H1 (cell line): Measurements from ENCODE around the gene PSMC1. TPM values are rescaled to one million over a fixed set of nuclear protein-coding genes. Genes with fewer than 3 reads are reported as not detected.

Experiments used
- CTCF ChIA-PET: fragments of 300-600 bp; sonication (Branson Sonifier 250); formaldehyde crosslinking; loops from one replicate; lab custom pipeline; 2021; ENCODE audit not compliant: partially characterized antibody; lab: Charles Lee
- POLR2A ChIA-PET: fragments of 300-600 bp; sonication (Branson Sonifier 250); formaldehyde crosslinking; loops from one replicate; lab custom pipeline; 2021; ENCODE audit warnings: inconsistent platforms; ENCODE audit not compliant: partially characterized antibody; lab: Charles Lee
- DNase-seq, 2 experiments: peaks; one replicate each; pipeline versions ENCODE4 v3.0.0 to v3.0.0-alpha.2; 2010 to 2022; ENCODE audit warnings: low spot score in 2 of 2, low read depth in 1 of 2, mixed read lengths in 1 of 2
- FAIRE-seq: peaks from 2 replicates; lab custom pipeline; 2011; peaks lifted over from hg19 to GRCh38; lab: Jason Lieb, UNC
- H2AFZ ChIP-seq: 2 replicates; pipeline ENCODE4 v1.8.1; 2012; ENCODE audit warnings: low read length, inconsistent platforms
- H2AK5ac ChIP-seq: 2 replicates; pipeline ENCODE4 v1.6.1; 2013; ENCODE audit warnings: low read depth, low read length
- H2BK120ac ChIP-seq: replicated peaks from 2 replicates; pipeline ENCODE3; 2013; ENCODE audit warnings: low read depth, low read length, inconsistent platforms
- H2BK12ac ChIP-seq: 2 replicates; pipeline ENCODE4 v1.6.1; 2013; ENCODE audit warnings: low read depth, low read length
- H2BK15ac ChIP-seq: 2 replicates; pipeline ENCODE4 v1.6.1; 2013; ENCODE audit warnings: low read length
- H2BK20ac ChIP-seq: 2 replicates; pipeline ENCODE4 v1.6.1; 2013; ENCODE audit warnings: low read length
- H2BK5ac ChIP-seq: 2 replicates; pipeline ENCODE4 v1.6.1; 2013; ENCODE audit warnings: low read depth, low read length
- H3K14ac ChIP-seq: 2 replicates; pipeline ENCODE4 v1.6.1; 2013; ENCODE audit warnings: inconsistent platforms; ENCODE audit not compliant: insufficient read length
- H3K18ac ChIP-seq: 2 replicates; pipeline ENCODE4 v1.6.1; 2013; ENCODE audit warnings: low read length; ENCODE audit errors: extremely low read depth
- H3K23ac ChIP-seq: 2 replicates; pipeline ENCODE4 v1.6.1; 2013; ENCODE audit warnings: inconsistent platforms; ENCODE audit not compliant: insufficient read length
- H3K23me2 ChIP-seq: 2 replicates; pipeline ENCODE4 v1.6.1; 2013; ENCODE audit warnings: low read depth, low read length
- H3K27ac ChIP-seq: 2 replicates; pipeline ENCODE4 v1.6.1; 2011; ENCODE audit warnings: low read depth, low read length, inconsistent platforms
- H3K27me3 ChIP-seq, 4 experiments: replicated peaks in 1 of 4; 1 replicate in 1 of 4; 2 replicates in 3 of 4; pipeline versions ENCODE4 v1.6.1 to v1.8.1; 2011 to 2013; ENCODE audit warnings: low read length in 3 of 4, mild to moderate bottlenecking in 3 of 4, inconsistent platforms in 2 of 4, mixed read lengths in 2 of 4, moderate library complexity in 1 of 4; ENCODE audit not compliant: control insufficient read depth in 3 of 4, insufficient read depth in 3 of 4; ENCODE audit errors: extremely low read depth in 1 of 4
- H3K36me3 ChIP-seq, 4 experiments: 2 replicates each; pipeline versions ENCODE4 v1.6.1 to v1.8.1; 2011 to 2013; ENCODE audit warnings: mild to moderate bottlenecking in 4 of 4, low read length in 3 of 4, moderate library complexity in 2 of 4, control low read depth in 1 of 4, inconsistent platforms in 1 of 4; ENCODE audit not compliant: insufficient read depth in 4 of 4, control insufficient read depth in 2 of 4
- H3K4ac ChIP-seq: replicated peaks from 2 replicates; pipeline ENCODE3; 2013; ENCODE audit warnings: low read length, low read depth, mixed read lengths, inconsistent platforms; ENCODE audit not compliant: insufficient read length
- H3K4me1 ChIP-seq, 4 experiments: replicated peaks in 1 of 4; 1 replicate in 1 of 4; 2 replicates in 3 of 4; pipeline versions ENCODE4 v1.6.1 to v1.8.1; 2011 to 2013; ENCODE audit warnings: low read length in 3 of 4, inconsistent platforms in 2 of 4, mixed read lengths in 1 of 4; ENCODE audit not compliant: insufficient read depth in 4 of 4, control insufficient read depth in 3 of 4
- H3K4me2 ChIP-seq, 2 experiments: 2 replicates each; pipeline versions ENCODE4 v1.6.1 to v1.8.1; 2011 to 2013; ENCODE audit warnings: low read depth in 2 of 2, low read length in 2 of 2, control low read depth in 1 of 2, inconsistent platforms in 1 of 2, mild to moderate bottlenecking in 1 of 2; ENCODE audit not compliant: insufficient read depth in 1 of 2
- H3K4me3 ChIP-seq, 4 experiments: fragments of 200-600, 300-600 bp in 1 of 4; sonication (generic), shearing (Covaris generic), sonication (Bioruptor Twin) in 1 of 4; 2 replicates each; pipeline versions ENCODE4 v1.5.1 to v1.8.1; 2011 to 2016; ENCODE audit warnings: low read length in 4 of 4, low read depth in 3 of 4, control low read depth in 2 of 4, inconsistent platforms in 2 of 4, mild to moderate bottlenecking in 2 of 4, mixed read lengths in 1 of 4, moderate library complexity in 1 of 4; ENCODE audit not compliant: insufficient read depth in 2 of 4; ENCODE audit errors: extremely low read depth in 1 of 4
- H3K56ac ChIP-seq: replicated peaks from 2 replicates; pipeline ENCODE3; 2013; ENCODE audit warnings: low read depth, mild to moderate bottlenecking, mixed read lengths, low read length, inconsistent platforms; ENCODE audit not compliant: insufficient read length
- H3K79me1 ChIP-seq: 2 replicates; pipeline ENCODE4 v1.6.1; 2013; ENCODE audit warnings: low read depth, low read length, control low read depth
- H3K79me2 ChIP-seq, 2 experiments: 2 replicates each; pipeline versions ENCODE4 v1.6.1 to v1.8.1; 2012 to 2013; ENCODE audit warnings: low read length in 2 of 2, mild to moderate bottlenecking in 2 of 2, inconsistent platforms in 1 of 2; ENCODE audit not compliant: insufficient read depth in 2 of 2, control insufficient read depth in 1 of 2
- H3K9ac ChIP-seq, 4 experiments: replicated peaks in 1 of 4; 1 replicate in 1 of 4; 2 replicates in 3 of 4; pipeline versions ENCODE4 v1.6.1 to v1.8.1; 2011 to 2013; ENCODE audit warnings: low read depth in 3 of 4, low read length in 3 of 4, control low read depth in 2 of 4, mild to moderate bottlenecking in 2 of 4, moderate library complexity in 2 of 4, inconsistent platforms in 1 of 4; ENCODE audit errors: extremely low read depth in 1 of 4
- H3K9me3 ChIP-seq, 2 experiments: 2 replicates each; pipeline versions ENCODE4 v1.6.1 to v1.8.1; 2012 to 2013; ENCODE audit warnings: mild to moderate bottlenecking in 2 of 2, moderate library complexity in 2 of 2, control low read depth in 1 of 2, inconsistent platforms in 1 of 2, low read depth in 1 of 2, low read length in 1 of 2, mixed read lengths in 1 of 2; ENCODE audit not compliant: insufficient read depth in 2 of 2
- H4K20me1 ChIP-seq, 2 experiments: replicated peaks in 1 of 2; 2 replicates each; pipeline versions ENCODE3 to v1.8.1; 2011 to 2013; ENCODE audit warnings: inconsistent platforms in 2 of 2, low read length in 2 of 2, mild to moderate bottlenecking in 1 of 2; ENCODE audit not compliant: insufficient read depth in 2 of 2, control insufficient read depth in 1 of 2
- H4K5ac ChIP-seq: 2 replicates; pipeline ENCODE4 v1.6.1; 2013; ENCODE audit warnings: low read length, low read depth, mixed read lengths, inconsistent platforms; ENCODE audit not compliant: insufficient read length
- H4K8ac ChIP-seq: 2 replicates; pipeline ENCODE4 v1.8.0; 2013; ENCODE audit warnings: mild to moderate bottlenecking, moderate library complexity, low read length, inconsistent platforms; ENCODE audit not compliant: insufficient read depth; ENCODE audit errors: extremely low read depth
- H4K91ac ChIP-seq: replicated peaks from 2 replicates; pipeline ENCODE3; 2013; ENCODE audit warnings: low read length, mixed read lengths, inconsistent platforms; ENCODE audit not compliant: insufficient read length
- CHD1 ChIP-seq: IDR thresholded peaks from 2 replicates; pipeline ENCODE4 v1.6.1; 2012; ENCODE audit warnings: low read depth, low read length, improper control_type of control experiment
- EGR1 ChIP-seq: IDR thresholded peaks from 2 replicates; pipeline ENCODE4 v1.6.1; 2011; ENCODE audit warnings: low read depth, low read length, borderline replicate concordance
- FOSL1 ChIP-seq: IDR thresholded peaks from 2 replicates; pipeline ENCODE4 v1.6.1; 2011; ENCODE audit warnings: mild to moderate bottlenecking, low read depth, low read length, moderate library complexity; ENCODE audit not compliant: insufficient read depth
- JUN ChIP-seq: IDR thresholded peaks from 2 replicates; pipeline ENCODE4 v1.6.1; 2011; ENCODE audit warnings: low read depth, mild to moderate bottlenecking, improper control_type of control experiment, low read length
- JUND ChIP-seq: IDR thresholded peaks from 2 replicates; pipeline ENCODE4 v1.6.1; 2011; ENCODE audit warnings: mild to moderate bottlenecking, improper control_type of control experiment, low read length
- KDM4A ChIP-seq: IDR thresholded peaks from one replicate; pipeline ENCODE4 v1.7.1; 2012; ENCODE audit warnings: low read depth, mild to moderate bottlenecking, moderate library complexity, low read length, inconsistent platforms; ENCODE audit not compliant: severe bottlenecking
- POLR2AphosphoS5 ChIP-seq: IDR thresholded peaks from 2 replicates; pipeline ENCODE4 v1.6.1; 2011; ENCODE audit warnings: low read depth, low read length
- RXRA ChIP-seq: IDR thresholded peaks from 2 replicates; pipeline ENCODE4 v1.6.1; 2011; ENCODE audit warnings: low read depth, mild to moderate bottlenecking, low read length, moderate library complexity; ENCODE audit not compliant: insufficient read depth
- SUZ12 ChIP-seq: fragments of 200-600 bp; sonication (generic); IDR thresholded peaks from 2 replicates; pipeline ENCODE4 v1.6.1; 2012; ENCODE audit warnings: mild to moderate bottlenecking, inconsistent platforms, low read length, moderate library complexity, mixed read lengths
- TAF1 ChIP-seq: IDR thresholded peaks from 2 replicates; pipeline ENCODE4 v1.6.1; 2011; ENCODE audit warnings: mild to moderate bottlenecking, low read depth, low read length
- TEAD4 ChIP-seq: IDR thresholded peaks from 2 replicates; pipeline ENCODE4 v1.6.1; 2012; ENCODE audit warnings: low read depth, low read length, inconsistent platforms, mixed read lengths
- YY1 ChIP-seq: IDR thresholded peaks from 2 replicates; pipeline ENCODE4 v1.6.1; 2011; ENCODE audit warnings: low read depth, mild to moderate bottlenecking, low read length
- WGBS, 2 experiments: shearing (Covaris generic) in 1 of 2; methylation state at CpG; one replicate each; pipeline versions ENCODE4 v1.1.6 to v1.1.7; 2013 to 2015; ENCODE audit warnings: low lambda C conversion rate in 2 of 2, mixed read lengths in 2 of 2, inconsistent platforms in 1 of 2, low coverage in 1 of 2, missing lambda C conversion rate in 1 of 2; ENCODE audit not compliant: insufficient replicate concordance in 2 of 2, insufficient coverage in 1 of 2, insufficient read length in 1 of 2; ENCODE audit errors: extremely low coverage in 1 of 2, missing lambda C conversion rate in 1 of 2; 5-methylcytosine and 5-hydroxymethylcytosine counted together
- polyA plus RNA-seq, 7 experiments: library from polyadenylated mRNA; depleted of rRNA in 3 of 7; stranded (reverse) in 5 of 7; unstranded in 2 of 7; fragments of >200 nt in 5 of 7; fragments of 200-250 nt in 2 of 7; gene quantifications; 1 replicate in 5 of 7; 2 replicates in 1 of 7; 4 replicates in 1 of 7; pipeline versions ENCODE4 v1.2.1 to v1.2.3, GENCODE V29; 2011 to 2013; ENCODE audit warnings: missing spikeins in 2 of 7, mixed read lengths in 2 of 7
- total RNA-seq: library from RNA; stranded (reverse); fragmentation: NEBNext Ultra II Directional; extraction: Animal tissue kit (Norgen Biotek cat#: 25700); gene quantifications from 2 replicates; pipeline ENCODE4 v1.2.1, GENCODE V29; 2021
- TF ChIP-seq, protein P1 (sequence below): IDR thresholded peaks from 2 replicates; pipeline ENCODE4 v1.6.1; 2011; ENCODE audit warnings: low read depth, mild to moderate bottlenecking, low read length; ENCODE audit not compliant: insufficient read depth
- TF ChIP-seq, protein P2 (sequence below): IDR thresholded peaks from 2 replicates; pipeline ENCODE4 v1.6.1; 2012; ENCODE audit warnings: inconsistent platforms

The PSMC1 gene
- total and polyA plus RNA-seq, 2 of the 8 experiments (the other 6 are each of a cell fraction or from before 2014, with no cell fraction given), result 46.2 to 99.6 TPM

DNA sequence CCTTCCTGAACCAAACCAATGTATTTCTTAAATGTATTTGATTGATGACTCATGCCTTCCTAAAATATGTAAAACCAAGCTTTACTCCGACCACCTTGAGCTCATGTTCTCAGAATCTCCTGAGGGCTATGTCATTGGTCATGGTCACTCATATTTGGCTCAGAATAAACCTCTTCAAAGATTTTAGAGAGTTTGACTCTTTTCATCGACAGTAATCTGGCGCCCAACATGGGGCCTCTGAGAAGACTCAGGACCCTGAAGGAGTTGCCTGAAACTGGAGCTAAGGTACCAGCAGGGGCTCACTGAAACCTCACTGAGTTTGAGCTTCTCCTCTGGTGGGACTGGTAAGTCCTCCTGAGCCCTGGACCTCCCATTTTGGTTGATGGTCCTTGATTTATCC is 17.2 kb upstream of the PSMC1 start:
- no peak overlapping the region for H3K18ac ChIP-seq
- no peak overlapping the region for H4K5ac ChIP-seq
- H3K79me1 ChIP-seq, result no peaks in the 10 kb centered on the region
- H2BK120ac ChIP-seq, result no peak overlapping the region
- no peak overlapping the region for H3K9ac ChIP-seq
- H3K36me3 ChIP-seq, result no peaks in the 10 kb centered on the region
- H4K8ac ChIP-seq, result no peak overlapping the region
- no peak overlapping the region for H3K14ac ChIP-seq
- H3K56ac ChIP-seq, result no peak overlapping the region
- POLR2A ChIA-PET, result no interaction called here
- H3K9me3 ChIP-seq, result peaks cover 31 to 39% of the 10 kb centered on the region in 2 experiments
- 72% methylated on average over 3 of the region's 3 CpGs; no CpG with 5 or more reads in 1 of the 2 experiments for WGBS, 2 experiments
- H2BK15ac ChIP-seq, result no peak overlapping the region
- H2BK5ac ChIP-seq, result no peak overlapping the region
- H2AFZ ChIP-seq, result no peak overlapping the region
- H3K4me2 ChIP-seq, result no peak overlapping the region
- no peak overlapping the region for H3K23ac ChIP-seq
- no peaks in the 10 kb centered on the region for H3K79me2 ChIP-seq
- H2AK5ac ChIP-seq, result no peak overlapping the region
- no peaks in the 10 kb centered on the region; a peak in 1 of 7 replicates for H3K4me1 ChIP-seq
- H3K27ac ChIP-seq, result no peak overlapping the region
- FAIRE-seq (no peak), DNase-seq (peak in 1 of 2 experiments; percentile 45)
- H3K4me3 ChIP-seq, result no peak overlapping the region
- CTCF ChIA-PET, result interaction anchor here (0.6 to 1.4 kb wide), 4 partner anchors 126 to 418 kb away, joined by 3 to 4 read pairs (median 3); no protein-coding TSS in a partner anchor
- no peaks in the 10 kb centered on the region for H4K20me1 ChIP-seq
- no peak overlapping the region for H4K91ac ChIP-seq
- H2BK12ac ChIP-seq, result no peak overlapping the region
- no peak overlapping the region for H2BK20ac ChIP-seq
- peaks cover 4 to 8% (median 7%) of the 10 kb centered on the region in 4 experiments for H3K27me3 ChIP-seq
- no peak overlapping the region for H3K4ac ChIP-seq
- no peaks in the 10 kb centered on the region for H3K23me2 ChIP-seq
- TF ChIP-seq, protein P1, sequence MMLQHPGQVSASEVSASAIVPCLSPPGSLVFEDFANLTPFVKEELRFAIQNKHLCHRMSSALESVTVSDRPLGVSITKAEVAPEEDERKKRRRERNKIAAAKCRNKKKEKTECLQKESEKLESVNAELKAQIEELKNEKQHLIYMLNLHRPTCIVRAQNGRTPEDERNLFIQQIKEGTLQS, result no peak
- no peak for TF ChIP-seq JUND
- no peak for TF ChIP-seq EGR1
- no peak for TF ChIP-seq POLR2AphosphoS5
- no peak for TF ChIP-seq RXRA
- no peak for TF ChIP-seq TAF1
- TF ChIP-seq KDM4A, result no peak
- no peak for TF ChIP-seq TEAD4
- no peak for TF ChIP-seq FOSL1
- TF ChIP-seq CHD1, result no peak
- TF ChIP-seq, protein P2, sequence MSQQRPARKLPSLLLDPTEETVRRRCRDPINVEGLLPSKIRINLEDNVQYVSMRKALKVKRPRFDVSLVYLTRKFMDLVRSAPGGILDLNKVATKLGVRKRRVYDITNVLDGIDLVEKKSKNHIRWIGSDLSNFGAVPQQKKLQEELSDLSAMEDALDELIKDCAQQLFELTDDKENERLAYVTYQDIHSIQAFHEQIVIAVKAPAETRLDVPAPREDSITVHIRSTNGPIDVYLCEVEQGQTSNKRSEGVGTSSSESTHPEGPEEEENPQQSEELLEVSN, result no peak
- TF ChIP-seq JUN, result no peak
- TF ChIP-seq SUZ12, result no peak
- no peak for TF ChIP-seq YY1
